Fibroblast of pulmonary artery (primary cell): ENCODE results near the gene SF3B2.
A peak's percentile ranks its signal among the peaks of the same experiment; 100 is the strongest.

Experiments used
- DNase-seq: peaks from one replicate; pipeline ENCODE4 v3.0.0-alpha.2; 2010; ENCODE audit warnings: low read depth
- H3K4me3 ChIP-seq: replicated peaks from 2 replicates; pipeline ENCODE4 v1.5.1; 2011; ENCODE audit warnings: low read depth, mild to moderate bottlenecking, control low read depth, low read length, moderate library complexity
- CTCF ChIP-seq: IDR thresholded peaks from 2 replicates; pipeline ENCODE4 v1.5.1; 2011; ENCODE audit warnings: mild to moderate bottlenecking, control low read depth, low read length, inconsistent platforms; ENCODE audit errors: missing control alignments

Gene SF3B2

GRCh38 chr11:66062408-66062807 lies 10.2 kb downstream of the SF3B2 start:
- no peak for DNase-seq
- TF ChIP-seq CTCF = no peak
- H3K4me3 ChIP-seq = no peak overlapping the region

- H3K4me3 ChIP-seq = no peak overlapping the region
- TF ChIP-seq CTCF = no peak
- DNase-seq = no peak
Measured at GRCh38 chr11:66063900-66064299, 11.7 kb downstream of the SF3B2 start.

DNA sequence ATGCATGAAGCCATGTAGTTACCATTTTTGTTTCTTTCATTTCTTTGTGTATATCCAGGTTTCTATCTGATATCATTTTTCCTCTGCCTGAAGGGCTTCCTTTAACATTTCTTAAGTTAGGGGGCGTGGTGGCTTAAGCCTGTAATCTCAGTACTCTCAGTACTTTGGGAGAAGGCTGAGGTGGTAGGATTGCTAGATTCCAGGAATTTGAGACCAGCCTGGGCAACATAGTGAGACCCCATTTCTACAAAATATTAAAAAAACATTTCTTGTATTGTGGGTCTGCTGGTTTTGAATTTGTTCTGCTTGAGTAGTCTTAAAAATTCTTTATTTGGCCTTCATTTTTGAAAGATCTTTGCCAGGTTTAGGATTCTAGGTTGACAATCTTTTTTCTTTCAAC lies 12.4 kb downstream of the SF3B2 start:
- no peak for DNase-seq
- H3K4me3 ChIP-seq = no peak overlapping the region
- no peak for TF ChIP-seq CTCF

GRCh38 chr11:66066751-66067150 lies 14.6 kb downstream of the SF3B2 start:
- H3K4me3 ChIP-seq = no peak overlapping the region
- TF ChIP-seq CTCF = no peak
- no peak for DNase-seq

GRCh38 chr11:66067640-66068039 lies 15.5 kb downstream of the SF3B2 start:
- H3K4me3 ChIP-seq = no peak overlapping the region
- TF ChIP-seq CTCF = no peak
- no peak for DNase-seq

DNA sequence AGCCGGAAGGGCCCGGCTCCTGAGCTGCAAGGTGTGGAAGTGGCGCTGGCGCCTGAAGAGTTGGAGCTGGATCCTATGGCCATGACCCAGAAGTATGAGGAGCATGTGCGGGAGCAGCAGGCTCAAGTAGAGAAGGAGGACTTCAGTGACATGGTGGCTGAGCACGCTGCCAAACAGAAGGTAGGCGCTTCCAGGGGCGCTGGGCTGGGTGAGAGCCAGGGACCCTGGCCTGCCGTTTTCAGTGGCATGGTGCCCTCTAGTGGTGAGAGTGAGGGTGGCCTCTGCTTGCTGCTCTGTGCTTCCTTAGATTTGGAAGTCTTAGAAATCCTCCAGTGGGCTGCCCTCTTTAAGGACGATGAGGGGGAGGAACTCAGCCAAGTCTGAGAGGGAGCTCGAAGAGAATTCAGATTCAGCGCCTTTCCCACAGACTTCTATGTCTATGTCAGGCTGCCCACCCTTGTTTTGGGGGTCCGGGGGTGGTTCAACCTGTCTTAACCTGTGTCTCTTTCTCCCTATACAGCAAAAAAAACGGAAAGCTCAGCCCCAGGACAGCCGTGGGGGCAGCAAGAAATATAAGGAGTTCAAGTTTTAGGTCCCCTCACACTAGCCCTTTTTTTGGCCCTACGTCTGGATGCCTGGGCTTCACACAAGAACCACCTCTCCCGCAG lies 16.1 kb downstream of the SF3B2 start:
- no peak overlapping the region for H3K4me3 ChIP-seq
- DNase-seq = peak; percentile 83
- peak; percentile 93 for TF ChIP-seq CTCF
